ENCODE measurements around the gene MTERF4. TPM values are rescaled to one million over a fixed set of nuclear protein-coding genes. Genes with fewer than 3 reads are reported as not detected.

Gene MTERF4
- total RNA-seq, 2 donors from 2014 or later, result 33.2 to 42.5 TPM

GRCh38 chr2:241111440-241111805, 9.3 kb upstream of the MTERF4 start:
- DNase-seq, result no peak
- Histone ChIP-seq H3K9ac (ENCODE audit: extremely low read depth, low read length, poor library complexity, severe bottlenecking) (no peak overlapping the region), H3K27ac (ENCODE audit: low read depth, low read length) (no peak overlapping the region), H3K27me3 (ENCODE audit: control insufficient read depth, insufficient read depth, low read length, poor library complexity, severe bottlenecking) (no peaks in the 10 kb centered on the region), H3K4me3 (ENCODE audit: low read length) (no peak overlapping the region), H3K4me1 (ENCODE audit: control insufficient read depth, insufficient read depth, low read length) (no peaks in the 10 kb centered on the region), H3K36me3 (ENCODE audit: control insufficient read depth, insufficient read depth, low read length) (peaks cover 19% of the 10 kb centered on the region), H3K9me3 (ENCODE audit: control insufficient read depth, low read length) (no peaks in the 10 kb centered on the region)
- peaks cover 30% of the 10 kb centered on the region for H3K36me3 Mint-ChIP-seq (ENCODE audit: low read depth)
- H3K27me3 Mint-ChIP-seq (ENCODE audit: insufficient read depth), result no peaks in the 10 kb centered on the region
- no peak for TF ChIP-seq CTCF (conservative IDR thresholded peaks at IDR 0.05)
- no peak overlapping the region for H3K4me3 Mint-ChIP-seq
- no peak overlapping the region for H3K27ac Mint-ChIP-seq
- no peaks in the 10 kb centered on the region for H3K4me1 Mint-ChIP-seq
- 88 to 89% methylated on average over 6 to 9 of the region's 9 CpGs for WGBS, 2 experiments (ENCODE audit: insufficient coverage in 1 of 2, insufficient read length in 1 of 2)
- no peaks in the 10 kb centered on the region for H3K9me3 Mint-ChIP-seq

- H3K4me1 ChIP-seq (ENCODE audit: control insufficient read depth, insufficient read depth, low read length), result no peaks in the 10 kb centered on the region
- no peak overlapping the region for H3K4me3 Mint-ChIP-seq
- no peaks in the 10 kb centered on the region for H3K9me3 Mint-ChIP-seq
- H3K27me3 ChIP-seq (ENCODE audit: control insufficient read depth, insufficient read depth, low read length, poor library complexity, severe bottlenecking), result no peaks in the 10 kb centered on the region
- no peaks in the 10 kb centered on the region for H3K4me1 Mint-ChIP-seq
- H3K9ac ChIP-seq (ENCODE audit: extremely low read depth, low read length, poor library complexity, severe bottlenecking), result no peak overlapping the region
- H3K36me3 Mint-ChIP-seq (ENCODE audit: low read depth), result peaks cover 28% of the 10 kb centered on the region
- no peak overlapping the region for H3K4me3 ChIP-seq (ENCODE audit: low read length)
- DNase-seq, result no peak
- H3K36me3 ChIP-seq (ENCODE audit: control insufficient read depth, insufficient read depth, low read length), result peaks cover 14% of the 10 kb centered on the region
- WGBS, 2 experiments (ENCODE audit: insufficient coverage in 1 of 2, insufficient read length in 1 of 2), result 91 to 97% methylated on average over 9 to 19 of the region's 19 CpGs
- no peak overlapping the region for H3K27ac Mint-ChIP-seq
- no peak overlapping the region for H3K27ac ChIP-seq (ENCODE audit: low read depth, low read length)
- TF ChIP-seq CTCF (conservative IDR thresholded peaks at IDR 0.05), result no peak
- no peaks in the 10 kb centered on the region for H3K9me3 ChIP-seq (ENCODE audit: control insufficient read depth, low read length)
- H3K27me3 Mint-ChIP-seq (ENCODE audit: insufficient read depth), result no peaks in the 10 kb centered on the region
Measured at GRCh38 chr2:241110607-241111439, 8.7 kb upstream of the MTERF4 start.

- Mint-ChIP-seq H3K9me3 (no peaks in the 10 kb centered on the region), H3K27ac (no peak overlapping the region)
- 88 to 91% methylated on average over 7 to 9 of the region's 9 CpGs for WGBS, 2 experiments (ENCODE audit: insufficient coverage in 1 of 2, insufficient read length in 1 of 2)
Measured at GRCh38 chr2:241110089-241110606, 8.1 kb upstream of the MTERF4 start.

More at GRCh38 chr2:241110089-241110606, 8.1 kb upstream of the MTERF4 start:
- Histone ChIP-seq H3K9me3 (ENCODE audit: control insufficient read depth, low read length) (no peaks in the 10 kb centered on the region), H3K4me1 (ENCODE audit: control insufficient read depth, insufficient read depth, low read length) (no peaks in the 10 kb centered on the region), H3K36me3 (ENCODE audit: control insufficient read depth, insufficient read depth, low read length) (peaks cover 14% of the 10 kb centered on the region), H3K9ac (ENCODE audit: extremely low read depth, low read length, poor library complexity, severe bottlenecking) (no peak overlapping the region), H3K27me3 (ENCODE audit: control insufficient read depth, insufficient read depth, low read length, poor library complexity, severe bottlenecking) (no peaks in the 10 kb centered on the region), H3K27ac (ENCODE audit: low read depth, low read length) (no peak overlapping the region), H3K4me3 (ENCODE audit: low read length) (no peak overlapping the region)
- DNase-seq, result no peak
- Mint-ChIP-seq H3K4me1 (no peaks in the 10 kb centered on the region), H3K27me3 (ENCODE audit: insufficient read depth) (no peaks in the 10 kb centered on the region), H3K36me3 (ENCODE audit: low read depth) (peaks cover 26% of the 10 kb centered on the region), H3K4me3 (no peak overlapping the region)
- no peak for TF ChIP-seq CTCF (conservative IDR thresholded peaks at IDR 0.05)

Measured in endodermal cell (in vitro differentiated cells).